Erythroblast (primary cell): Measurements from ENCODE around the gene ZNF438.
"Not testable (repeated sequence)": the region's sequence is repeated elsewhere in the genome, so short reads cannot be mapped to it uniquely, and the experiment has no call there.

Experiments used
- DNase-seq, 2 experiments: peaks; one replicate each; lab custom pipeline; 2025; lab: John Stamatoyannopoulos, UW
- GATA1 ChIP-seq: IDR thresholded peaks from 2 replicates; pipeline ENCODE4 v1.6.1; 2011; ENCODE audit warnings: low read depth, mild to moderate bottlenecking, control low read depth, low read length, moderate library complexity
- POLR2A ChIP-seq: IDR thresholded peaks from 2 replicates; pipeline ENCODE4 v1.6.1; 2011; ENCODE audit warnings: mild to moderate bottlenecking, low read length

The ZNF438 gene

DNA sequence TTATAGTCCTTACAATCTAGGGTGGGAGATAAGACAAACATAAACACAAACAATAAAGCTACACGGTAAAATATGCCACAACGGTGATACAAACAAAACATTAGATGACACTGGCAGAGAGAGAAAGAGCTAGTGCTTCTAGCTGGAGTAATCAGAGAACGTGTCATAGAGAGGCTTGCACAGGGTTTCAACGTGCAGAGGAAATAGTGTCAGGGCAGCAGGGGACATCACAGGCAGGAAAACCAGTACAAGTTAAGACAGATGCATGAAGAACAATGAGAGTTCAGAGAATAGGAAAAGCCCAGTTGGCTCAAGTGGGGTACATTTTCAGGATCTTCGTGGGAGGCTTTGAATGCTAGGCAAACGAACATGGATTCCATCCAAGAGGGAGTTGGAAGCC lies 91.4 kb downstream of the ZNF438 start:
- DNase-seq: no peak
- TF ChIP-seq GATA1 (no peak), POLR2A (no peak)

DNA sequence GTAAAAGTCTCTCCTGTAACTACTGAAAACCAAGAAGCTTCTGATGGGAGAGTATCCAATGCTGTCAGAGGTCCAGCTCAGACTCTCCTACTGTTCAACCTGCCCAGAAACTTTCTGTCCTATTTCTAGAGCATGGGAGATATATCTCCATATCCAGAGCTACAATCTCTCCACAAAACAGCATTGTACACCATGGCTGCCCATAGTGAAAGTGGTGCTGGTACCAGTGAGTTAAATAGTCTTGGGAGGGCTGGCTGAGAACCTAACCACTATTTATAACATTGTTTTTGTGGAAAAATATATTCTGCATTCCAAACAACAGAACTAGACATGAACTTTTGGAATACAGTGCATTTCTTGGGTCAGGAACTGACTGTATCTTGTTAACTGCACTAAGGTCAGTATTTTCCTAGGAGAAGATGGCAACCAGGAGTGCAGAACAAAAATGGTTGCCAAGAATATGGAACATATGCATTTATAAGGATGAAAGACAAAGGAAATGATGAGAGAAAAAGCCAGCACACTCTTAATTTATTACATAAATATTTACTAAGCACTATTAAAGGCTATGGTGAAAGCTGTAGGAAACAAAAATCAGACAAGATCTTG lies 91.9 kb downstream of the ZNF438 start:
- TF ChIP-seq GATA1 (no peak), POLR2A (no peak)
- no peak for DNase-seq

DNA sequence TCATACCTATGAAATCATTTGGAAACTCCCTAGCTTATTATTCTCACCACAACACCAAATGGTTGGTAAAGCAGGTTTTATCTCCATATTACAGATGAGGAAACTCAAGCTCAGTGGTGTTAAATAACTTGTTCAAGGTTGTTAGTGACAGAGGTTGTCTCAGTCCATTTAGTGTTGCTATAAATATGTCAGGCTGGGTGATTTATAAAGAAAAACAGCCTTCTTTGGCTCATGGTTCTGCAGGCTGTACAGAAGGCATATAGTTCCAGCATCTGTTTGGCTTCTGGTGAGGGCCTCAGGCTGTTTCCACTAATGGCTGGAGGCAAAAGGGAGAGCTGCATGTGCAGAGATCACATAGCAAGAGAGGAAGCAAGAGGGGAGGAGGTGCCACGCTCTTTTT lies 96.6 kb downstream of the ZNF438 start:
- TF ChIP-seq GATA1 (no peak), POLR2A (no peak)
- no peak for DNase-seq

DNA sequence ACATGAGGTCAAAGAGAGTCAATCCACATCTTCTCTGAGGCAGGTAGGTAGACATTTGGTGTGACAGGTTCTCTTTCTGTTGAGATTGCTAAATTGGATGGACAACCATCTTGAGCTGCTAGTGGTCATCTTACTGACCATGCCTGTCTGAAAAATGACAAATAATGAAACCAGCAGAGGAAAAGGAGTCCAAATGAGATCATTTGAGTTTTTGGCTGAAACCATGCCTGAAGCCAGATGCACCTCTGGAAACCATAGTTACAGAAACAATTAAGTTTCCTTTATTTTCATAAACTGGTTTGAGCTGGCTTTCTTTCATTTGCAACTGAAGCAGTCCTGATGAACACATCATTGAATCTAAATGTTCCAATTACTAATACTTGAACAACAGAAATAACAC lies 100.6 kb downstream of the ZNF438 start:
- no peak for TF ChIP-seq GATA1
- TF ChIP-seq POLR2A: no peak
- DNase-seq: no peak

DNA sequence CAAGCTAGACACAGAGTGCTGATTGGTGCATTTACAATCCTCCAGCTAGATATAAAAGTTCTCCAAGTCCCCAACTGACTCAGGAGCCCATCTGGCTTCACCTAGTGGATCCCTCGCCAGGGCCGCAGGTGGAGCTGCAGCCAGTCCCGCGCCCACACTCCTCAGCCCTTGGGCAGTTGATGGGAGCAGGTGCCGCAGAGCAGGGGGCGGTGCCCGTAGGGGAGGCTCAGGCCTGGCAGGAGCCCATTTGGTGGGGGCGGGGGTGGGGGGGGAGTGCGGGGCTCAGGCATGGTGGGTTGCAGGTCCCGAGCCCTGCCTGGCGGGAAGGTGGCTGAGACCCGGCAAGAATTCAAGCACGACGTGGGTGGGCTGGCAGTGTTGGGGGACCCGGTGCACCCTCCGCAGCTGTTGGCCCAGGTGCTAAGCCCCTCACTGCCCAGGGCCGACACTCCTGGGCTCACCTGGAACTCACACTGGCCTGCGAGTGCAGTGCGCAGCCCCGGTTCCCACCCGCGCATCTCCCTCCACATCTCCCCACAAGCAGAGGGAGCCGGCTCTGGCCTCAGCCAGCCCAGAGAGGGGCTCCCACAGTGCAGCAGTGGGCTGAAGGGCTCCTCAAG lies 101.7 kb downstream of the ZNF438 start:
- TF ChIP-seq POLR2A (no peak), GATA1 (no peak)
- no peak for DNase-seq

DNA sequence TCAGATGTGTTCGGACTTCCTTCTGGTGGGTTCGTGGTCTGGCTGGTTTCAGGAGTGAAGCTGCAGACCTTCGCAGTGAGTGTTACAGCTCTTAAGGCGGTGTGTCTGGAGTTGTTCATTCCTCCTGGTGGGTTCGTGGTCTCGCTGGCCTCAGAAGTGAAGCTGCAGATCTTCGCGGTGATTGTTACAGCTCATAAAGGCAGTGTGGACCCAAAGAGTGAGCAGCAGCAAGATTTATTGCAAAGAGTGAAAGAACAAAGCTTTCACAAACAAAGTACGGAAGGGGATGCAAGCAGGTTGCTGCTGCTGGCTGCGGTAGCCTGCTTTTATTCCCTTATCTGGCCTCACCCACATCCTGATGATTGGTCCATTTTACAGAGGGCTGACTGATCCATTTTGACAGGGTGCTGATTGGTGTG lies 102.3 kb downstream of the ZNF438 start:
- not testable (repeated sequence) for DNase-seq

DNA sequence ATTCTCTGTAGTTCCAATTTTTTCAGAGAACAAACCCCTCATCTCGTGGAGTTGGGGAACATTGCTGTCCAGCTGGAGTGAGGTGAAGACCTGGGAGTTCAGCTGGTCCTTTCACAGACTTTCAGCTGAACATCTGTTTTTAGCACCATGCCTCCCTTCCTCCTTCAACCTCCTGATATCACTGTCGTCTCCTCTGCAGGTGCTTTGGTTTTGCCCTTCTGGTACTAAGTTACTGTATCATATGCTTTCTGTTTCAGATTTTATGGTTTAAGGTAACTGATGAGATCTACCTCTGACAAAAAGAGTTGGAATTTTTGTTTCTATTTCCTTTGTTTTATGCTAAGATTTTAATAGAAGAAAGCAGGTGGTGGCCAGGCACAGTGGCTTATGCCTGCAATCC lies 102.9 kb downstream of the ZNF438 start:
- TF ChIP-seq POLR2A (no peak), GATA1 (no peak)
- no peak for DNase-seq

DNA sequence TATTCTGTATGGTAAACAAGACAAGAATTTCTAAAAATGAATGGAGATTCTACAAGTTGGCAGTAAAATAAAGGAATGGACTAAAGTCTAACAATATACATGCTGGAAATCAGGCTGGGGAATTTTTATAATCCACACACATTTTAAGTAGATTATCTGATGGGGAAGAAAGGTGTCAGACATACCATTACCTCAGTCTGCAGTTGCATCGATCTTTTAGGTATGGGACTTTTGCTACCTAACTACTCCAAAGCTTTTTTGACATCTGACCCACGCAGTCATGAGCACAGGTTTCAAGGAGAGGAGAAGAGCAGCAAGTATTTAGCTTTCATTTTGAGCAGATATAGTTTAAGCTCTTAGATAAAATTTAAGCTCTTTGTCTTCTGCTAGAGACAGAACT lies 113.0 kb downstream of the ZNF438 start:
- no peak for TF ChIP-seq GATA1
- no peak for DNase-seq

DNA sequence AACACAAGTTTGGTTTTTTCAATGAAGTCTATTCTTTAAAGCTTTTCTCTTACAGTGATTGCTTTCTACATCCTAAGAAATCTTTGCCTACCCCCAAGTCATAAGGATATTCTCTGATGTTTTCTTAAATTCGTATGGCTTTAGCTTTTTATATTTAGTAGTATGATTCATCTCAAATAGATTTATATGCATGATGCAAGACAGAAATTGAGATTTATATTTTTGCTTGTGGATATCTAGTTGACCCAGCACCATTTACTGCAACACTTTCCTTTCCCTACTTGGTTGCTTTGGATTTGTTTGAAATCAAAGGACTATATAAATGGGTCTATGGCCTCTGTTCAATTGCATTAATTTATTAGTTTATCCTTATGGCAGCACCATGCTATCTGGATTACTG lies 113.9 kb downstream of the ZNF438 start:
- DNase-seq: no peak
- no peak for TF ChIP-seq GATA1
- TF ChIP-seq POLR2A: no peak

DNA sequence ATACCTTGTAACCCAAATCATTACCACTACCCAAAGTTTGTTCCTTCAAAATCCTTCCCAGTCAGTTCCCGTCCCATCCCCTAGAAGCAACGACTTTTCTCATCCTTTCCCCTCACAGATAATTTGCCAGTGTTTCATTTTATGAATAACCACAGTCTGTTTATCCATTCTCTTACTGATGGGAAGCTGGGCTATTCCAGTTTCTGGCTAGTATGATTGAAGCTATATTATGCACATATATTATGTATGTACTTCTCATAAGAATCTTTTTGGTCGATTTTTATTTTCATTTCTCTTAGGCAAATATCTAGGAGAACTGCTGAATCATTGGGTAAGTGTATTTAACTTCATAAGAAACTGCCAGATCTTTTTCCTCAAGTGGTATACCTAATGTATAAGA lies 114.6 kb downstream of the ZNF438 start:
- TF ChIP-seq POLR2A: no peak
- TF ChIP-seq GATA1: no peak
- DNase-seq: no peak

DNA sequence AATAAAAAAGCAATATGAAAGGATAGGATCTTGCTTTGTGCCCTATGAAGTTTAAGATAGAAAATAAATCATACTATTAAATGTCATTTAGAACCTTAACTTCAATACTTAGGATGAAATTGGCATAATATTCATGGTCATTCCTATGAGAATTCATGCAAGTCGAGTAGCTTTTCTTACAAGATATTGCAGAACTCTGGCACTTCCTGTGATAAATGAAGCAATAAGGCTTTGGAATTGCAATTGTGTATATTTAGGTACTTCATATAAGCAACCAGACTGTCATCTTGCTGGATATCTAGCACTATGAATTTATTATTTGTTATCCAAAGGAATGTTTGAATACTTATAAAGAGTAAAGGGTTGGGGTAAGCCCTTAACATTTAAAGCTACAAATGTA lies 116.5 kb downstream of the ZNF438 start:
- no peak for DNase-seq
- TF ChIP-seq POLR2A: no peak
- TF ChIP-seq GATA1: no peak

DNA sequence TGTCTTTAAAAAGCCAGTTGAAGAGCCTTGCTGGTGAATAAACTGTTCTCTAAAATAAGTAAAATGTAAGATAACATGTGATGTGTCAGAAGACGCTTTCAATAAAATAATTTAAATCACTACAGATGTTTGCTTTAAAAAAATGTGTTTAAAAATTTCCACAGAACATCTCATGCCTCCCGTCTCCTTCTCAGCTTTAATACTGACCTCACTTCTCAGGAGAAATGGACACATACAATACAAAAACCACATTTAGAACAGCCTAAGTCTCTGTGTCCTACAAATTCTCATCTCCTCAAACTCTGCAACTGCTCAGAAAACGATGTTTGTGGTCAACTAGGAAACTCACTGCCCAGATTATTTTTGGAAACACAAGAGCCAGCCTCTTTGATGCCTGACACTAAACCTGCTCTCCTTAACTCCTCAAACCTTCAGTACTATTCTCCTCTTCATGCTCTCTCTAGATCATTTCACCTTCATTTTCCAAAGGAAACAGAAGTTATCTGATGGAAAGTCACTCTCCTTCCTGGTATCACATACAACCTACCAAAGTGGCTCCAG lies 120.3 kb downstream of the ZNF438 start:
- TF ChIP-seq GATA1: no peak
- no peak for TF ChIP-seq POLR2A
- DNase-seq: no peak

DNA sequence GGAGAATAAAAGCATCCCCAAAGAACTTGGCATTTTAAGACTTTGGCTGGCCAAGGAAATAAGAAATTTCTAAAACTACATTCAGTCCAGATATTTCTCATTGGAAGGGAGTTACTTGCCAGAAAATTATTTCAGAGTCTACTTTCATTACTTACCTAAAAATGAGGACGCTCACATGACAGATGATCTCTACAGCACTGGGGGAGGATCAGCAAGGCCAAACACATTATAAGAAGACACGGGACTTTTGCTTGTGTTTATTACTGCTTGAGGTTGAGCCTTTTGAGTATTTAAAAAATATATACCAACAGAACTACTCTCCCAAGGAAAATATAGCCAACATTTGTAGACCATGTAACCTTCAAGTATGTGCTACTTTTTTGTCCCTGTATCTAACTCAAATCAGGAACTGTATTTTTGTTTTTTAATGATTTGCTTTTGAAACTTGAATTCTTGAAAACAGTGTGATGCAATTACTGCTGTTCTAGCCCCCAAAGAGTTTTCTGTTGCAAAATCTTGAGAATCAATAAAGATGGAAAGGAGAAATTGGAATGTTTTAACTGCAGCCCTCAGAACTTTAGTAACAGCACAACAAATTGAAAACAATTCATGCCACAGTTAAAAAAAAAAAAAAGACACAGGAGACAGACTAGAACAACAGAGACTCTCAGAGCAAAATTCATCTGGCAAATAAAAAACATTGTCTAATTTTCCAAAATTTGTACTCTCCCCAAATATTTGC lies 128.1 kb downstream of the ZNF438 start:
- no peak for DNase-seq
- TF ChIP-seq POLR2A (no peak), GATA1 (no peak)
